GM11168 (cell line): ENCODE results near the gene ARHGEF4.

Experiments
- in situ Hi-C: fragments of 300-500 bp; cut with MboI; formaldehyde crosslinking; loops from one replicate; pipeline ENCODE4 v1.12.0; 2022; ENCODE audit warnings: low sequenced_read_pairs; ENCODE audit not compliant: unreplicated experiment

The ARHGEF4 gene

DNA sequence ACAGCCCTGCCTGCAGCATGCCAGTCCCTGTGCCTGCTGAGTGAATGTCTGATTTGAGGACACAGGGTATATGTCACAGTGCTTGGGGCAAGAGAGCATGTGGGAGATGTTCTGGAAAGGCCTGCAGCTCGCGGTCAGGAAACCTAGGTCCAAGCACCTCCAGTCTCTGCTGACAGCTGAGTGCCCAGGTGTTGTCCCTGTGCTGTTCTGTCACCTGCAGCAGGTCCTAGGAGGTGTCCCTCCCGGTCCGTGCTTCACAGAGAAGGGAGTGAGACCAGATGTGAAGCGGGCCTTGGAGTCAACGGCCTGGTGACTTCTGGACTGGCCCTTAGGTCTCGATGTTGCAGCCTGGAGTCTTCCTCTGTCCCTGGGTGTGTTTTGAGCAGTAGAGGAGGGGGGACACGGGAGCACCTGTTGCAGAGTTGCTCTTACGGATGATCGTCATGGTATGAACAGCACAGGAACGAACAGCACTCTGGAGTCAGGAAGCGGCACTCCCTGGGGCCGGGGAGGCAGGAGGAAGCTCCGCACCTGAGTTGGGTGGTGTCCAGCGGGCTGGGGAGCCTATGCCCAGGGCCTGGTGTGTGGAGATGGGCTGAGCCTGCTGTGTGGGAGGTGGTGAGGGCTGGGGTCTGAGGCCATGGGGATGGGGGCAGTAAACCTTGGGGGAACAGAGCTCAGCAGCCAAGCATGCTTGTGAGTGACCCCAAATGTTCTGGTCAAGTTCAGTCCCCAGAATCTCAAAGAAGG is 21.6 kb upstream of the ARHGEF4 start:
- in situ Hi-C loops = no loop called here

DNA sequence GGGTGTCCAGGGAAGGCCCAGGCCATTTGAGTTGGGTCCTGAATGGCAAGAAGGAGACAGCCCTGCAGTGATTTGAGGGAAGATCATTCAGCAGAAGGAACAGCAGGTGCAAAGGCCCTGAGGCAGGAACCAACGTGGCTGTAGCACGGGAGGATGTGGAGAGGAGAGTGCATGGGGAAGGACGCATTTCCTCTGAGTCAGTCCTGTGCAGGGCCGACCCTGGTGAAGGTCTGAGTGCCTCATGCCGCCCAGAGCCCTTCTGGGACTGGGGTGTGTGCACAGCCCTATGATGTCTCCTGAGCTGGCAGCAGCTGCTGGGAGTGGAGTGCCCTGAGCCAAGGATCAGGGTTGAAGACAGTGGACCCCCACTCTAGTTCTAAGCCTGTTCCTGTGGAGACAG is 17.9 kb upstream of the ARHGEF4 start:
- in situ Hi-C loops = no loop called here

DNA sequence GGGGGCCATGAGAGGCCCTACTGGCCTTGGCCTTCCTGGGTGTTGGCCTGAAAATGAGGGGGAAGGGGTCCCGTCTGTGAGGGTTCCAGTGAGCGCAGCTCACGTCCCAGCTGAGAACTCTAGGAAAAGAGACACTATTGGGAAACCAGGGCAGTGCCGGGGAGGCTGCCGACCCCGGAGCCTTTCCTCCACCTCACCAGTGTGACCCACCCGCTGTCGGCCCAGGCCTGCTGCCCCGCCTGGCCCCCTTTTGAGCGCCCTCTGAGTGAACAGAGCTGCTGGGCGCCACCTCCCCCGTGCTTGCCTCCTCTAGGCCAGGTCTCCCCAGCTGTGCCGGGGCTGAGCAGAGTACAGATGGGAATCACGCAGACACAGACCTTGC is 17.5 kb upstream of the ARHGEF4 start:
- in situ Hi-C loops = no loop called here

DNA sequence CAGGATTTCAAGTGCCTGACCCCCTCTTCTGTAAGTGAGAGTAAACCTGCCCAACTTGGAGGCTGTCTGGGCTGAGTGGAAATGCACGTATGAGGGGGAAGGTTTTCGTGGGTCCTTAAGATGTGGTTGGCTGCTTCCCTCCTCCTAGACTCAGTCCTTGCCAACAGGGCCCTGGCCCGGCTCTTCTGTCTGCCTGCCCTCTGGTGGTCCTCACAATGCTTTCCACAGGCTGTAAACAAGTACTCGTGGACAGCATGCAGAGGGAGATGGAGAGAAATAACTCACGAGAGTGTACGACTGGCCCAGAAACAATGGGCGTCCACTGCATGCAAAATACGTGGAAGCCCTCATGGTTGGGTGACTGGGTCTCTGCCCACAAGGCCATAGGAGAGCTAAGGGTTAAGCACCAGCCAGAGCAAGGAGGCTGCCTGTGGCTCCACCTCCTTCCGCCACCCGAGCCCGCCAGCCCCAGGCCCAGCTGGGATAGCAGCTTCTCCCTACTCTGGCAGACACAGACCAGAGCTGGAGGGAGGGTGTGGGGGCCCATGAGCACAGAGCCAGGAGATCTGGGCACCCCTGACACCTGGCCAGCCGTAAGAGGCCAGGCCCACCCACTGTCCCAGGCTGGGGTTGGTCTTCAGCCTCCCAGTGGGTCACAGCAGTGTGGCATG is 17.0 kb upstream of the ARHGEF4 start:
- in situ Hi-C loops = no loop called here

DNA sequence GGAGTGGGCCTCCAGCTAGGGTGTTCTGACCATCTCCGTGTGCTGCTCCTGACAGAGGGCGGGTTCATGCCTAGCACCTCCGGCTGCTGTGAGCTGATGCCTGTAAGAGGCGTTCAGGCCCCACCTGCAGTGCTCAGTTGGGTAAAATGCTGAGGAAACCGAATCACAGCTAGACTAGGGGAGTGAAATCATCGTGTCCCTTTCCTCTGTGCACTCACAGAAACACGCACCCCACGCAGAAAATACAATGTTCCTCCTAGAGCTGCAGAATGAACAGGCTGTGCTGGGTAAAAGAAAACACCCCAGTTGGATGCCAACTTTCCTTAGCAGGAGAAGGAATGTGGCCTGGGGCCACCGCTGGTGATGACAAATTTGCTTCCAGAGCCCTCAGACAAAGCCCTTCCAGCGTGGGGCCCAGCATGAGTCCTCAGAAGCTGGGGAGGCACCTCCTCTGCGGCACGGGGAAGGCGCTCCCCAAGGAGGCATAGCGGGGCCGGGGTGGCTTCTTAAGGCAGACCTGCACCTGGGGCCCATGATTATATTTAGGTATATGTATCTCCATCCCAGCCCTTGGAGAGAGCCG is 16.3 kb upstream of the ARHGEF4 start:
- in situ Hi-C loops = no loop called here

DNA sequence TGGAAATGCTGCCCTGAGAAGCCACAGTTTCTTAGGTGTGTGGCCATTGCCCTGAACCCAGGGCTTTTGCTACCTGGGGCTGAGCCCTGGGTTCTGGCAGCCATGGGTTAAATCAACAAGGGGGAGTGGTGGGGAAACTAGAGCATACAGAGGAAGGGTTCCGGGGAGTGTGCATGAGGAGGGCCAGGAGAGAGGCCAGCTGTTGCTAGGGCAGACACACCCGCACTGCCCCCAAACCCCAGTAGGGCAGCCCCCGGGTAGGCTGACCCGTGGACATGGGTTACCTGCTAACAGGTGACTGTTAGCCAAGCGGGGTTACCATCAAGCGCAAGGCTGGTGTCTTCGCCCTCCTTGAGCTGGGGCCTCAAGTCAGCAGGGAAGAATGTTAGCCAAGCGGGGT is 14.8 kb upstream of the ARHGEF4 start:
- in situ Hi-C loops = no loop called here

DNA sequence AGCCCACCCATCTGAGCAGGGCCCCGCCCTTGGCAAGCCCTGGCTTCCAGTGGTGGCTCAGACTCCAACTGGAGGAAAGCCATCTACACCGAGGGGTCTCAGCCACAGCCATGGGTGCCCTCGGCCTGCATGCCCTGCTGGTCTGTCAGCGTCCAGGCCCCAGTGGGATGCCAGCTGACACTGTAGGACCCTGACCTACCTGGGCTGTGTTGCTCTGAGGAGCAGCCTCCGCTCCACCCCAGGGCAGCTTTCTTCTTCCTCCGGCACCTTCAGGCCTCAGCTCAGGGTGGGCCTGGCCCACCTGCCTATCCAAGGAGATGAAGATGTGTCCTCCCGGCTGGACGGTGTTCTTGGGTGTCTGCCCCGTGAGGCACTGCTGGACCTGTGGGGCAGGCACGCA is 13.9 kb upstream of the ARHGEF4 start:
- in situ Hi-C loops = no loop called here

DNA sequence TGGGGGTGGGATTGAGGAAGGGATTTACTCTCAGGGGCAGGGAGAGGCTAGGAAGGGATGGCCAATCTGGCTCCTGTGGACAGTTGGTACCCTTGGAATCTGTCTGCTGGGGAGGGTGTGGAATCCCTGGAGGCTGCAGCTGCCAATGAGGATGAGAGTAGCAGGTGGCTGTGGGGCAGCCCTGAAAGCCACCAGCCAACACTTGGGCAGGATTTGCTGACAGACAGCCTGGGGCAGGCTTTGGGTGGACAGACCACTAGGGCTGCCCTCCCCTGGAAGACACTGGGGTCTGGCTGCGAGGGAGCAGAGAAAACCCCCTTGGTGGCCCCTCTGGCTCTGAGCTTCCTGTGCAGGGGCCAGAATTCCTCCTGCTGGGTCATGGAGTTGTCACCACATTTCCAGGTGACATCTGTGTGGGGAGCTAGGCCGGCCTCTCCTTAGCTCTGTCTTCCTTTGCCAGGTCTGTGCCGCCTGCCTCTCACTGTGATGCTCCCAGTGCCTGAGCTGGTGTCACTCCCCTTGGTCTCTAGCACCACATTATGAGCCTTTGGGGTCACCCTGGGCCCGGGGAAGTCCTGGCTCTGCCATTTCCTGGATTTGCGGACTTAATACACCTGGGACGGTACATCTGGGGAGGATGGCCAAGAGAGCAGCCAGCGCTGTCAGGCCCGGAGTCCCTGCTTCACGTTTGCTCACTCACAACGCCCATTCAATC is 13.4 kb upstream of the ARHGEF4 start:
- in situ Hi-C loops = no loop called here

DNA sequence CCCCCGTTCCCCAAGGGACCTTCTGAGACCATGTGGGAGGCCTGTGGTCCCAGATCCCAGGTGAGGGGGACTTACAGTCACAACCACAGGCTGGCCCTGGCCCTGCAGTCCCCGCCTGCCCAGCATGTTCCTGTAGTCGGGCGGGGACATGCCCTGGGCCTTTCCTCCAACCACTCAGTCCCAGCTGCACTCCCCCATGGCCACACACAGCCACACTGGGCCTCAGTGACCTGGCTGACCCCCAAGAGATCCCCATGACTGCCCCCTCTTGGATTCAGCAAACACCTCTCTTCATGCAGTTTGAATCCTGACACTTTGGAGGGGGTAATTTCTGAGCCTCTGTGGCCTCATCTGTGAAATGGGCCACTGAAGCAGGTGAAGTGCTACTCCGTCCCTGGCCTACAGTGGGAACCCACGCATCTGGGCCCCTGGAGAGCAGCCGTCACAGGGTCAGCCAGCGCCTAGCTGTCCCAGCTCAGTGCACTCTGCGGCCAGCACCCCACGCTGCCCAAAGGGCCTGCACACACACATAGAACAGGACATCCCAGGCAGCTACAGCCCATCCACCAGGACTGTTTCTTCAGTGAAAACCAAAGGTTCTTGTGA is 12.7 kb upstream of the ARHGEF4 start:
- in situ Hi-C loops = no loop called here

DNA sequence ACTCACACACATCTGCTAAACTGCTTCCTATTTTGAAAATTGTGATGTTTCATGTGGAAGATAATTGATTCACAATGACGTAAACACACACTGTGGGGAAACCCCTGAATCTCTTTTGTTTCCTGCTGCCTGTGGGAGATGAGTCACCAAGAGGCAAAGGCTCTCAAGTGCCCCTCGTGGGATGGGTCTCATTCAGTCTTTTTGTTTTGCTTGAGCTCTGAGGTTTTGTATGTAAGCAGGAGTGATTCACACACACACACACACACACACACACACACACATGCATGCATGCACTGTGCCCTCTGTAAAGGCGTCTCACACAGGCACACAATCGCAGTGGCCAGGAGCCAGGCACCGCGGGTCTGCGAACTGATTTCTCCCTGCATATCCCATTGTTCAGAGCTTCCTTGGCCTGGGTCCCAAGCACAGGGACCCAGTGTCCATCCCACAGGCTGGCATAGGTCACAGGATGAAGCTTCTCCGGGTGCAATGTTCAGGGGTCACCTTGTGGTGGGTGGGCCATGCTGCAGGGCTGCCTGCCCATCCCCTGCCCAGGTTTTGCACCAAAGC is 12.1 kb upstream of the ARHGEF4 start:
- in situ Hi-C loops = no loop called here

DNA sequence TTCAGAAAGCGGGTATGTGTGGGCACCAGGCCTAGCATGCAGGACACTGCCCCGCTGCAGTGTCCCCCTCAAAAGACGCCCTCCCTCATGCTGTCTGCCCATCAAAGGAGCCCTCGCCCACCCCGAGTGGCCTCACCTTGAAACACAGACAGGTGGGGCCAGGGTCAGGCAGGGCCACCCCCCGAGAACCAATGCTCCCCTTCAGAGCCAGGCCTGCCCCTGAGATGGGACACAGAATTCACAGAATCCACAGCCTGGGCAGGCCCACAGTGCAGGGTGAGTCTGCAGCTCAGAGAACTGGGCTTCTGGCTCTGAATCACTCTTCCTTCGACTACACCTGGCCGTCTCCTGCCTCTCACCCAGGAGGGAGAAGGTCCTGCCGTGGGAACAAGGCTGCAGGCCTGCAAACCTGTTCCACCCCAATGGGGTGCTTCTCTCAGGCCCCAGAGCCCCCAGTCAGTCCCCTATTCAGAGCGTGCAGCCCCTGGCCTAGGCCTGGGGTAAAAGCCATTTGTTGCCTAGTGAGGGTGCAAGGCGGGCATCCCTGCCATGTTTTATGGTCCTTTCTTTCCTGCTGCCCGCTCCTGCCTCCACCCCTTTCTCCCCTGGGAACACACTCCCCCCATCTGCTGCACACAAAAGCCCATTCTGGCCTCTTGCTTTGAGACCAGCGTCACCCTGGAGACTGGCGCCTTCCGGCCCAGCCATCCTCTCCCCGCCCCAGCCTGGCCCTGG is 11.3 kb upstream of the ARHGEF4 start:
- in situ Hi-C loops = no loop called here

DNA sequence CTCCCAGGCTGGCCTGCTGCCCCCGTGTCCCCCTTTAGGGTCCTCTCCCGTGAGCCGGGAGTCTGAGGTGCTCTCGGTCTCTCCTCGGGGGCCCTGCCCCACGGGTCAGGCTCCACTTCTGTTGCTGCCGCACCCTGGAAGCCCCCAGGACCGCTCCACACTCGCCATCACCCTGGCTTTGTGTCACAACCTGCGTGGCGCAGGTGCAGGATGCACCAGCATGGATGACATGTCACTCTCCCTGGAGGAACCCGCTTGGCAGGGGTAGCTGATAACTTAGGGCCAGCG is 10.8 kb upstream of the ARHGEF4 start:
- in situ Hi-C loops = no loop called here

DNA sequence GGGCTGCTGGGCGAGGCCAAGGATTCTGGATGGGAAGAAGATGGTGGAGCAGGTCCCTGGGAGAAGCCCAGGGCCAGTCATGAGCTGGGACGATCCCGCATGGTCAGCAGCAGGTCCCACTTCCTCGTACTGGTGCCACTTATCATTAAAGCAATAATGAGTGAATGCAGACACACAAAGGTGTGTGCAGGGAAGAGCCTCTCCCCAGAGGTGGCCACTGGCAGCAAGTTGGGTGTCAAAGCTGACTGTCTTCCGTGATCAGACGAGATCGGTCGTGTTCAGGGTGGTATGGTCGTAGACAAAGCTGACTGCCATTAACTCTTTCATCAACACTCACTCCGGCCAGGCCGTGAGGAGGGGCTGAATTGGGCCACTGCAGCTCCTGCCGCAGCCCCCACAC is 10.3 kb upstream of the ARHGEF4 start:
- in situ Hi-C loops = no loop called here

DNA sequence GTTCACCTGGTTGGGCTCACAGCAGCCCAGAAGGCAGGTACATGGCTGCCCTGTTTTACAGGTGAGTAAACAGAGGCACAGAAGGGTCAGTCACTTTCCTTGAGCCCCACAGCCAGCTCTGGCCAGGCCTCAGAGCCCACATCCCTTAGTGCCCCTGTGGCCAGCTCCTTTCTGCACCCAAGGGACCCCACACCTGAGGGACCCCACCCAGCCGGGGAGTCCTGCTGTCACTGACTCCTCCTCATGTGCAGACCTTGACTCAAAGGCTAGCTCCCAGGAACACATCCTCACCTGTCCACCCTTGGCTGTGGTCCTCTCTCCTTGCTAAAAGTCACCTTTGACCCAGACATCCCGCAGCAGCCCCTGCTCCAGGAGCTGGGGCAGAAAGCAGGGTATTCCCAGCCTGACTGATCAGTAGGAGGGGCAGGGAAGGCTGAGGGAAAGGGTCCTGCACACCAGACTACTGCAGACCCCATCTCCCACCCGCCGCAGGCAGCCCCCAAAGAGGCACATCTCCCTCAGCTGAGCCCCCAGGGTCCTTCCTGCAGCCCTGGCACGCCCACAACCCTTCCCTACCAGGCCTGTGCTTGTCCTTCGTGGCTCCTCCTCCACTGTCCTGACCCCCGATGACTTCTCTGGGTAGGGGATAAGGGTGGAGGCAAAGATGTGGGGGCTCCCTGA is 9.8 kb upstream of the ARHGEF4 start:
- in situ Hi-C loops = no loop called here

DNA sequence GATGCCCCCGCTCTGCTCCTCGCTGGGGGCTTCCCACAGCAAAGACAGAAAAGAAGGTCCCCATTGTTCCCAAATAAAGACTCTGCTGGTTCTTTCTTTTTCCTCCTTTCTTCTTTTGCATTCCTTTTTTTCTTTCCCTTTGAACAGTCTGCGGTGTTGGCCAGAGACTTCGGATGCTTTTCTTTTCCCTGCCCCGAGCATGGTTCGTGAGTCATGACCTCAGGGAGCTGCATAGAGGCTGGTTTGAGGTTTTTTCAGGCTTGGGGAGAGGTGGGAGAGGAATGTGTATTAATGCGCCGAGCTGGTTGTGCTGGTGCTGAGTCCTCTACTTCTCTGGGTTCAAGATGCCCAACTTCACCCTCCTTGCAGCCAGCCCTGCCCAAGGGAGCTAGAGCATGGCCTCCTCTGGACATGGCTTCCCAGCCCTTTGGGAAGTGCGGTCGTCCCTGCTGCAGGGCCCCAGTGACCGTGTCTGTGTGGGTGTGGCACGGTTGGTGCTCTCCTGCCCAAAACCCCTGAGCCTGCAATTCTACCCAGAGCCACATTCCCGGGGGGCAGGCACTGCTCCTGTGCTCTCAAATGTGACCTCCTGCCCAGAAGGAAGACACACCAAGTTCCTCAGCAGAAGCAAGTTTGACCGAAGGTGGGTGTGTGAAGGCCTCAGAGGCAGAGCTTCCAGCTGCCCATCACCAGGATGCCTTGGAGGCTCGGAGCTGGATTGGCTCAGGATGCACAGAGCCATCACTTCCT is 9.0 kb upstream of the ARHGEF4 start:
- in situ Hi-C loops = no loop called here

DNA sequence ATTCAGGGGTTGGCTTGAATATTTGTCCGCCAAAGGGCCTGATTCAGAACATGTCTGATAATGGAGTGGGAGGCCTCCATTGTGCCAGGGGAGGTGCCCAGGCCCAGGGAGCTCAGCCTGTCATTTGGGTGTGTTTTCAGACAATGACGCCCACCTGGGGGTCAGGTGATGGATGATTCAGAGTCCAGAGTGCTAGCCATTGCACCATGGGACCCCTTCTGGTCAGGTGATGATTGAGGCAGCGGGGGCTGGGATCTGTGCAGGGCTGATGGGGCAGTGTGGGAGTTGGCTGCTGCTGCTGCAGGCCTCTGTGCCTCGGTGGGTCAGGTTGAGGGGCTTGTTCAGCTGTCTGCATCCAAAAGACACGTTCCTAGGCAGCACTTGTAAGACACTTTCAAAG is 8.3 kb upstream of the ARHGEF4 start:
- in situ Hi-C loops = no loop called here

DNA sequence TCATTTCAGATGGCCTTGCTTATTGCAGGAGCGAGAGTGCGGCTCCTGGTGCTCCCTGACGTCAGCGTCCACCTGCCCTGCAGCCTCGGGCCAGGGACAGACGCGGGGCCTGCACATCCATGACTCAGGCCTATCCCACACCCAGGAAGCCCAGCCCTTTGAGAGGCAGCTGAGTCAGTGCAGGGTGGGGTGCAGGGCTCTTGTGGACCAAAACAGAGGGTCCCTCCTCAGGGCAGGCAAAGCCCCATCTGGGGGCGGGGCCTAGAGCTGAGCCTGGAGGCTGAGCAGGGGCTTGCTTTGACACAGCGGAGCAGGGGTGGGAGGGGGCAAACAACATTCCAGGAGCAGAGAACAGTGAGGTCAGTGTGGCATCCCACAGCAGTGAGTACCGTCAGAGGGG is 7.7 kb upstream of the ARHGEF4 start:
- in situ Hi-C loops = no loop called here

DNA sequence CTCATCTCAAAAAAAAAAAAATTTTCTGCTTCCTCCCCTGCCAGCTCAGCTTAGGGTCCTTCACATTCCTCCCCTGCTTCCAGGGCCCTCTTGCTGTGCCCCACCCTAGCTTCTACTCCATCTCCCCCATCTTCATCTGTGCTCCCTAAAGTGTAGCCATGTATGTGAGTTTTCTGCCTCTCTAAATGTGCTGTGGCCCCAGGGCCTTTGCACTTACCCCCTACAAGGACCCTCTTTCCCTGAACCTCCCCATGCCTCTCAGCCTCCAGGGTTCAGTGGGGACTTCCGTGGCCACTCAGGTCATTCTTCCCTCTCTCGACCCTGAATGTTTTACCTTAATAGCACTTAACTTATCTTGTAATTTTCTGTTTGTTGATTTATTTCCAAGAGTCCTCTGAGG is 6.2 kb upstream of the ARHGEF4 start:
- in situ Hi-C loops = no loop called here

DNA sequence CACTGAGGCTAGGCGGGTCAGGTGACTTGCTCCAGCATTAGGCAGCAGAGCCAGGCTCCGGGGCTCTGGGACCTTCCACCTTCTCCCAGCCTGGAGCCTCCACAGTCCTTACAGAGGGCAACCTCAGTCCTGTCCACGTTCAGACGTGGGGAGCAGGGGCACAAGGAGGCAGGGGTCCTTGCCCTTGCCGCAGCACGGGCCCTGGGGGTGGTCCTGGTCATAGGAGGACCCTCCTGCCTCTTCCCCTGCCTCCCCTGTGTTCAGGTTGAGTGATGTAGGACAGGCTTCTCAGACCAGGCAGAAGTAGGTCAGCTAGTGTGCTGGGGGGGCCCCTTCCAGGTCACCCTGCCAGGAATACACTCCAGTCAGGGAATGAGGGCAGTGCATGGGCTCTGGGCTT is 5.4 kb upstream of the ARHGEF4 start:
- in situ Hi-C loops = no loop called here
